Myocyte (in vitro differentiated cells): Measurements from ENCODE around the gene ABT1. TPM values are rescaled to one million over a fixed set of nuclear protein-coding genes. Genes with fewer than 3 reads are reported as not detected.

Source experiments
- DNase-seq: peaks from one replicate; pipeline ENCODE4 v3.0.0-alpha.2; 2012; ENCODE audit warnings: low read depth
- total RNA-seq: library from RNA; depleted of rRNA; stranded (reverse); fragments of >200 nt; gene quantifications from 2 replicates; pipeline ENCODE4 v1.2.3, GENCODE V29; 2014

The ABT1 gene
- total RNA-seq, 1 donor from 2014 or later = 9.5 TPM

DNA sequence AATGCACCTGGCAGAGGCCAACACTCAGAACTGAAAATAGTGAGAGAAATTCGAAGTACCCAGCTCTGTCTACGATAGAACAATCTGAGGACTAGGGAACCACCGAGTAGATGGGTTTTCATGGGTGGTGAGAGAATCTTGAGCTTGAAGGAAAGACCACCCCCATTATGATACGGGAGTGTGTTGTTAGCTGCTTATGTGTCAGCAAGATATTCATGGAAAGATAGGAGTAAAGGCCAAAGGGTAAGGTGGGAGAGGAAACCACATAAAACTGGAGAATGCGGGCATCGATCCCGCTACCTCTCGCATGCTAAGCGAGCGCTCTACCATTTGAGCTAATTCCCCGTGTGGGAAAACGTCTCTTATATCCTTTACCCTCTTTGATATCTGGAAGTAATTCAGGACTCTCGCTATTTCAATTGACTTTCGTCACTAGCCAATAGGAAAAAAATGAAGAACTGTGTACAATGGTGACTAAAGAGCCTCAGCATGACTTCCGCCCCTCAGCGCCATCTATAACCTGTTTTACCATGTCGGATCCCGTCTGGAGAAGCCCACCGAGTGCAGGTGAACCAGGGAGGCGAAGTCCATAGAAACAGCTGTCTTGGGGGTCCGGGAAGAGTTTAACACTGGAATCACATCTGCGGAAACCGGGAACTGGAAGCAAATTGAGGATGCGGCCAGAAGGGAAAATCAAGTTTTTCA, 25.0 kb upstream of the ABT1 start:
- peak; percentile 86 for DNase-seq

DNA sequence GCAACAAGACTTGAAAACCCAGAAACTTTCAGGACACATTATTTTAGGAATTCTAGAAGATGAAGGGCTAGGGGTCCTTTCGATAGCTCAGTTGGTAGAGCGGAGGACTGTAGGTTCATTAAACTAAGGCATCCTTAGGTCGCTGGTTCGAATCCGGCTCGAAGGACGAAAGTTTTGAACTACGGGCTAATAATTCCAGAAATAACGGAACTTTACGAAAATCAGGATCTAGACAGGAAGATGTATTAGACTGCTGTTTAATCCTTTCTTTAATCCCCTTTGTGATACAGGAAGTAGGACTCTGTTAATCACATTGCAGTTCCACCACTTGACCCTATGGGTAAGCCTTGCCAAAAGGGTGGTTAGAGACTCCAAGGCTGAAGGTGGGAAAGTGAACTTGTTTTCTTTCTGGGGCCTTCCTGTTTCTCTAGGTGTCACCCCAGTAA, 21.2 kb upstream of the ABT1 start:
- no peak for DNase-seq

DNA sequence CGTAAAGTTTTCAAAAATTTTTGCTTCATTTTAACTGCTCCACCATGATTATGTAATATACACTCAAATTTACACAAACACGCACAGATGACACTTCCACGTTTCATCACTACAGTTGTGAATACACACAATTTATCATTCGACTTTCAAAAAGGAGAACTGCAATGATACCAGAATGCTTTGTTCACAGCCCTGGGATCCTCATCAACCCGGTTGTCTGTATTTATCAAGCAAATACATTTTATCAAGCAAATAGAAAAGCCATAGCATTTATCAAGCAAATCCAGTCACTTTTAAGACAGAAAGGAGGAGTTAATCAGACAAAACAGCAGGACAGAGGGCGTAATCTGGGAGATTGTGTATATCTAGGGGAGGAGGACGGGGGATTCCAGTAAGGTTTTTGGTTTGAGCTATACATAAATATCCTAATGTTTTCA, 20.3 kb upstream of the ABT1 start:
- no peak for DNase-seq

DNA sequence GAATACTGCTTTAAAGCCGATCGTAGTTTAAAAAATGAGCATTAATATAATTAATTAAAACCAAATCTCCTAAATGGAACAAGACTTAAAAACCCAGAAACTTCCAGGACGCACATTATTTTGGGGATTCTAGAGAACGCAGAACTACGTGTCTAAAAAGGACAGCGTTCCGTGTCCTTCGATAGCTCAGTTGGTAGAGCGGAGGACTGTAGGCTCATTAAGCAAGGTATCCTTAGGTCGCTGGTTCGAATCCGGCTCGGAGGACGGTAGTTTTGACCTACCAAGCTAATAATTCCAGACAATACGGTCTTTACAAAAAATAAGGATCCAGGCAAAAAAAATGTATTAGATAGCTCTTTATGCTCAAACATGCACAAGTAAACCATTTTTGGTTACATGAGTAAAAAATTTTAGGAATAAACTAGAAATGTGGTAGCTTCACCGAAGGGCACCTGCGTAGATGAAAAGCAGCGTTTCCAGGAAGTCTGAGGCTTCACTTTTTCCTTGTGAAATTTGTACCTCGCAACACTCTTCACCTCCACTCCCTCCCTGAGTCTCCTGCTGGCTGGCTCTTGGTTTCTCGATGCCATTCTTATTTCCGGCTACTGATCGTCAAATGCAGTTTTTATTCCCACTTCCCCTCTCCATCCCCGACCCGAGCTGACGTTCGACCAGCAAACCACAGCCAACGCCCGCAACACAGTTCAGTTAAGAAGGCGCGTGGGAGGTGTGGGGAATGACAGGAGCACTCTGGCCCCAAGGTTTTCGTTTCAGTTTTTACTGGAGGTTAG, 19.6 kb upstream of the ABT1 start:
- DNase-seq = peak; percentile 77

DNA sequence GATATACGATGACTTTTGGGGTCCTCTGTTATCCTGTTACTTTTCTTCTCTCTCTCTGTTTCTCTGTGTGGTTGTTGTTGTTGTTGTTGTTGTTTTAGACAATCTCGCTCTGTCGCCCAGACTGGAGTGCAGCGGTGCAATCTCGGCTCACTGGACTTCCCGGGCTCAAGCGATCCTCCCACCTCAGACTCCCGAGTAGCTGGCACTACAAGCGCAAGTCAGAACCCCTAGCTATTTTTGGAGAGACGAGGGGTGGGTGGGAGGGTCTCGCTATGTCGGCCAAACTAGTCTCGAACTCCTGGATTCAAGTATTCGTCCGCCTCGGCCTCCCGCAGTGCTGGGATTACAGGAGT, 19.1 kb upstream of the ABT1 start:
- no peak for DNase-seq

DNA sequence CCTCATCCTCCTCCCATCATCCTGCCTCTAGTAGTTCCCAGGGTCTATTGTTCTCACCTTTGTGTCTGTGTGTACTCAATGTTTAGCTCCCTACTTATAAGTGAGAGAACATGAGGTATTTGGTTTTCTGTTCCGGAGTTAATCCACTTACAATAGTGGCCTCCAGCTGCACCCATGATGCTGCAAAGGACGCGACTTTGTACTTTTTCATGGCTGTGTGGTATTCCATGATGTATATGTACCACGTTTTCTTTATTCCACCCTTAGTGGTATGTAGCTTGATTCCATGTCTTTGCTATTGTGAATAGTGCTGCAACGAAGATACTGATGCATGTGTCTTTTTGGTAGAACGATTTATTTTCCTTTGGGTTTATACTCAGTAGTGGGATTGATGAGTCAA, 18.5 kb upstream of the ABT1 start:
- no peak for DNase-seq

DNA sequence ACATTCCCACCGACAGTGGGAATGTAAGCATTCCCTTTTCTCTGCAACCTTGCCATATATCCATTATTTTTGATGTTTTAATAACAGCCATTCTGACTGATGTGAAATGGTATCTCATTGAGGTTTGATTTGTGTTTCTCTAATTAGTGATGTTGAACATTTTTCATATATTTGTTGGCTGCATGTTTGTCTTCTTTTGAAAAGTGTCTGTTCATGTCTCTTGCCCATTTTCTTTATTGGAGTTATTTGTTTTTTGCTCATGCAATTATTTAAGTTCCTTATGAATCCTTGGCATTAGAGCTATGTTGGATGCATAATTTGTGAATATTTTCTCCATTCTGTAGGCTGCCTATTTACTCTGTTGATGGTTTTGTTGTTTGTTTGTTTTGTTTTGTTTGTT, 18.0 kb upstream of the ABT1 start:
- no peak for DNase-seq

DNA sequence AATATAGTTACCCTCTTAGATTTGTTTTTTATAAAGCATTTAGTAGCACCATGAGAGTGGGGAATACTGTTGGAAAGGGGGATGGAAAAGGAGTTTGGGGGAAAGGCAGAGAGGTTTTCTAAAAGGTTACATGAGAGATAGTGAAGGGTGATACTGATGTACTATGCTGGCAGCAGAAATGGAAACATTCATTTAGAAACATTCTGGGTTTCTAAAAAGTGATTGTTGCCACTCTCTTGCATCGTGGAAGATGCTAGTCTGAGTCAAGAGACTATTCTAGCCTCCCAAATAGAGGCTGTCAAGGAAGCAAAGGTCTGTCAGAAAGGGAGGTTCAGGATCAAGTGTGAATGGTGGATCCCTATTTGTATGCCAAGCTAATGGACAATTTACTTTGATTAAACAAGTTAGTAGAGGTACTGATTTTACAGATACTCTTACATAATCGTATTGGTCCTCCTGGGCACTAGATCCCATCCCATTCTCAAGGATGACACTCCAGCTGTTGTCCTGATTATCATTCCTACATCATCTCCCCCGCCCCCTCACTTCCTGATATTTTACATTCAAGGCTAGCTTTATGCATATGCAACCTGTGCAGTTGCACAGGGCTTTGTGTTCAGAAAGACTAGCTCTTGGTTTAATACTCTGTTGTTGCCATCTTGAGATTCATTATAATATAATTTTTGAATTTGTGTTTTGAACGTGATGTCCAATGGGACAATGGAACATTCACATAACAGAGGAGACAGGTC, 15.4 kb upstream of the ABT1 start:
- no peak for DNase-seq

DNA sequence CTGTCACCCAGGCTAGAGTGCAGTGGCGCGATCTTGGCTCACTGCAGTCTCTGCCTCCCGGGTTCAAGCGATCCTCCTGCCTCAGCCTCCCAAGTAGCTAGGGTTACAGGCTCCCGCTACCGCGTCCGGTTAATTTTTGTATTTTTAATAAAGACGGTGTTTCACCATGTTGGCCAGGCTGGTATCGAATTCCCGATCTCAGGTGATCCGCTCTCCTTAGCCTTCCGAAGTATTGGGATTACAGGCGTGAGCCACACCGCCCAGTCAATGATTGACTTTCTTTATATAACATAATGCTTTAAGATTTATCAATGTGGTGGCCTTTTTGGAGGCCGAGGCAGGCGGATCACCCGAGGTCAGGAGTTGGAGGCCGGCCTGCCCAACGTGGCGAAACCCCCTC, 7.8 kb upstream of the ABT1 start:
- DNase-seq = no peak

DNA sequence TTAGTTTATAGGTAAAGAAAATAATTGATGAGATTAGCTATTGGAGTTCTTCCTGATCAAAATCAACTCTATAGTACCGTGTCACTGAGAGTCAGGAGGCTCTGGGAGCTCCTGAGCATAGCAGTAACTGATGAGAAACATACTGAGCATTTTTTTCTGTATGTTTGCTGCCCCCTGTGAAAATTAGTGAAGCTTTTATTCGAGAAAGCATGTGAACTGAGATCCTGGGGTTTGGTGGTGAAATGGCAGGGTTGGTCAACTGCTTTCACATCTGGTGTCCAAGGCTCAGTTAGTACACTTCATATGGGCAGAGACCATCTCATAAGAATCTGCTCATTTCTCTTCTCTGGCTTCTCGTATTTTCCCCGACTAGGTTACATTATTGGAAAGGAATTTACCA, 4.1 kb upstream of the ABT1 start:
- no peak for DNase-seq

DNA sequence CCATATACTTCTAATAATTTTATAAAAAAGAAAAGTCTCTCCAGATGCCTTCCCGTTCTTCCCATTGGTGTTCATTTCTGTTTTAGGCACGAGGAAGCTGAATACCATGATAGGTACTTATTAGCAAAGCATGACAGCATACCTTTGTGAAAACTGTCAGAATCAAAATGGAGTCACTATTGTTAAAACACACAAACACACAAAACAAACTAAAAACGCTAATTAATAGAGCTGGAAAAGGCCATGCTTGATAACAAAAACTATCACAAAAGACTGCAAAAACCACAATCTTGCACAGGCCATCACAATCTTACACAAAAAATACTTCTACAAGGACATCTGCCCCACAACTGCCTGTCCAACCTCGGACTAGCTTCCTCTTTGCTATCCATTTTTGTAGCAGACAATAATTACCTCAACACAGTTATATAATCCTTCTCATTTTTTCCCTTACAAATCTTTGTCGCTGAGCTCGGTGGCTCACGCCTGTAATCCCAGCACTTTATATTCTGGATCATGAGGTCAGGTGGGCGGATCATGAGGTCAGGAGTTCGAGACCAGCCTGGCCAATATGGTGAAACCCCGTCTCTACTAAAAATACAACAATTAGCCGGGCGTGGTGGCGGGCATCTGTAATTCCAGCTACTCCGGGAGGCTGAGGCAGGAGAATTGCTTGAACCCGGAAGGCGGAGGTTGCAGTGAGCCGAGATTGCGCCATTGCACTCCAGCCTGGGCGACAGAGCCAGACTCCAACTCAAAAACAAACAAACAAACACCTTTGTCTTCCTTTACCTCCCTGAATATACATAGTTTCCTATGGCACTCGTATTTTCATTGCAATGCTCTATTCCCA, 3.2 kb upstream of the ABT1 start:
- no peak for DNase-seq

DNA sequence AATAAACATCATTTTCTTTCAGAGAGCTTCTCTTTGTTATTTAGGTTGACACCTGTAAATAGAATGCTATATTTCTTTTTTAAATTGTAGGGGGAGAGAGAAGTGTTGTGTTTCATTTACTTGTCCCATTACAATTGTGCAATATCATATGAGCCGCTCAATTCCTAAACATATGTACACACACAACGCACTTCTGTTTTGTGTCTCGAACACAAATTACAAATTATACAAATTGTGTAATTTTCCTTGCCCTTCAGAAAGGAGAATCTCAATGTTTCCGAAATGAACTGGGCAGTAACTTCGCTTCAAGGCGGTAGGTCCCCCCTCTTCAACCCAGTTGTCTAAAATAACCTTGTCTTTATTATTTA, 2.6 kb upstream of the ABT1 start:
- no peak for DNase-seq

DNA sequence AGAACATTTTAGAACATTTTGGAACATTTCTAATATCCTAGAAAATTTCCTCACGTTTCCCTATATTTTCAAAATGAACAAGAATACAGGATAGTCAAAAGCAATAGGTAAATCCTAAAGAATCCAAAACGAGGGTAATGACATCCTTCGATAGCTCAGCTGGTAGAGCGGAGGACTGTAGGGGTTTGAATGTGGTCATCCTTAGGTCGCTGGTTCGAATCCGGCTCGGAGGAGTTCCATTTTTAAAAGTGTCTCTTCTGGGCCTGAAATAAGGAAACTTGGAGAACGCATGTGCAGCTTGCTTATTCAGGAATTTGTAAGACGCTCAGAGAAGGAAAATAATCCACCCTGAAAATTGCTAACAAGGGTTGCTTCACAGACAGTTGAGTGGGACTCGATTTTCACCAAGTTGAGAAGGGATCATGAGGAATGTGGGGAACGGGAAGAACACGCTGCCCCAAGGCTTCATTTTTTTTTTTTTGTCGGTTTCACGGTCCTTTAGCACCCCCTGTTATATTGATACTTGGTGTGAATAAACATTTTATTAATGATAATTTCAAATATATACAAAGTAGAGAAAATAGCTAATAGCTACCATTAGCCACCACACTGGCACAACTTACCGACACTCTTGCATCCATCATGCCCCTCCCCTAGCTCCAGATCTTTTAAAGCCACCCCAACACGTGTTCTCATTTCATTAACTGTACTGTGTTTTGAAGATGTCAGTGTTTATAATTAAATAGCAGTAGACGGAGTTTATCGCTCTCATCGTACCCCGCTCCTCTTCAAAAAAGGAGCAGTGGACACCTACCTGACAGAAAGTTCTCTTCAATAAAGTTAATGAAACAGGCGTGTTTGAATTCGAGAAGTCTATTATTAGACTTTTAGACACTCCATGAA, 1.8 kb upstream of the ABT1 start:
- peak; percentile 9 for DNase-seq

DNA sequence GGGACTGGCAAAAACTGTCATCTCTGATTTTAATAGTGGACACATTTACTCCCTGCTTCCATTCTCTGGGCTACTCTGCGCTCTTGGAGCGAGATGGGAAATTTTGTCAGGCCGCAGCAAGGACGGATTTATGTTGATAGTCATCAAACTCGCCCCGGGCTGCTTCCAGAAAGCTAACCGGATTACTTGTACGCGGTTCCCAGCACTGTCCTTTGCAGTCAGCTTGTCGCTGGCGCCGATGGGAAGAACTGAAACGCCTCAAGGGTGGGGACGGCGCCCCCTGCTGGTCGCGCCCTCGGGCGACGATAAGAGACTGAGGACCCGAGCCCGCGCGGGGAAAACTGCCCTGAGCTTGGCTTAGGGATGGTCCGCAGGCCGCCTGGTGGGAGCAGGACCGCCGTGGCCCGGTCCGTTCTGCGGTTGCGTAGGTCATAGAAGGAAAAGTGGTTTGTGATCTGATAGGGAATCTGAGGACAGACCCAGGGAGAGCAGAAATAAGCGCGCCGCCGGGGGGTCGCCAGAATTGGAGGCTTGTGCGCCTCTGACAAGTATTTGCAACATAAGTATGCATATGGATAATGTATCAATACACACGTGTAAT, 984 bp upstream of the ABT1 start:
- DNase-seq = peak; percentile 92

DNA sequence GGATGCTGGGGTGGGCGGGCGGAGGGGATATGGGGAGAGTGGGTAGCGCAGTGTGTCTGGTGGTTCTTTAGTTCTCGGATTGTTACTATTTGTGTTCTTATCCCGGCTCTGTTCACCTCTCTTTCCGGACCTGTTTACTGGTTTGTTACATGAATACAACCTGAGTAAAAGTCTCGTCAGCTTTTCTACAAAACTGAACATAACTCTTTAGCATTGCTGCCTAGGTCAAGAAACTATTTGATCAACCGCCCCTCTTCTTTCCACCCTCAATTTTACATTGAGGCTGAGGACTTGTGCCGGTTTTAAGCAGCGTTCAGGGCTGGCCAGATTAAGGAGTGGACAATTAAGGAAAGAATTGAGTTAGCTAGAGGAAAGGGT, 625 bp downstream of the ABT1 start:
- no peak for DNase-seq

DNA sequence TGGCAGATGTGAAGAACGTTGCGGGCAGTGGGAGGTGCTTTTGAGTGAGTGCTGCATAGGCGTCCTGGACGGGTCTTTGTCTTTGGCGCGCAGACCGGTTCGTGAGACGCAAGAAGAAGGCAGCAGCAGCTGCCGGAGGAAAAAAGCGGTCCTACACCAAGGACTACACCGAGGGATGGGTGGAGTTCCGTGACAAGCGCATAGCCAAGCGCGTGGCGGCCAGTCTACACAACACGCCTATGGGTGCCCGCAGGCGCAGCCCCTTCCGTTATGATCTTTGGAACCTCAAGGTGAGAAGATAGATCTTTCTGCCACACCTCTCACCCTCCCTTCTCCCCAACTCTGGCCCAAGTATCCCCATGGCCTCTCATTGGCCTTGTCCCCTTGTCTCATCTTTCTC, 1.1 kb downstream of the ABT1 start:
- no peak for DNase-seq

DNA sequence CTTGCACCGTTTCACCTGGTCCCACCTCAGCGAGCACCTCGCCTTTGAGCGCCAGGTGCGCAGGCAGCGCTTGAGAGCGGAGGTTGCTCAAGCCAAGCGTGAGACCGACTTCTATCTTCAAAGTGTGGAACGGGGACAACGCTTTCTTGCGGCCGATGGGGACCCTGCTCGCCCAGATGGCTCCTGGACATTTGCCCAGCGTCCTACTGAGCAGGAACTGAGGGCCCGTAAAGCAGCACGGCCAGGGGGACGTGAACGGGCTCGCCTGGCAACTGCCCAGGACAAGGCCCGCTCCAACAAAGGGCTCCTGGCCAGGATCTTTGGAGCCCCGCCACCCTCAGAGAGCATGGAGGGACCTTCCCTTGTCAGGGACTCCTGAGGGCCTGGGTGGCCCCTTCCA, 1.5 kb downstream of the ABT1 start:
- no peak for DNase-seq

DNA sequence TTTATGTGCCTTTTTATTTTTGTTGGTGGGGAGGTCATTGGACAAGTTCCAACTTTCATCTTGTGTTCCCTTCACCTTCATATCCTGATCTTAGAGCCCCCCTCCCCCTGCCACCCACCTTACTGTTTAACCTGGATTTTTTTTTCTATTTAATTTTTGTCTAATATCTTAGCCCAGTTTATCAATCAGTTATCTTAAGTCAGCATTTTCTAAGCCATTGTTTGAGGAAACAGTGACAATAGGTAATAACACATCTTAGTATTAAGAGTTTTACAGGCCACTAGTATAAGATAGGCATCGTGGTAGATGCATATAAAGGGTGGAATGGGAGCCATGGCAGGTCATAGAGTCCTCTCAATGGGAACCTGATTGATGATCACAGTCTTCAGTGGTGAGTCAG, 2.4 kb downstream of the ABT1 start:
- no peak for DNase-seq

DNA sequence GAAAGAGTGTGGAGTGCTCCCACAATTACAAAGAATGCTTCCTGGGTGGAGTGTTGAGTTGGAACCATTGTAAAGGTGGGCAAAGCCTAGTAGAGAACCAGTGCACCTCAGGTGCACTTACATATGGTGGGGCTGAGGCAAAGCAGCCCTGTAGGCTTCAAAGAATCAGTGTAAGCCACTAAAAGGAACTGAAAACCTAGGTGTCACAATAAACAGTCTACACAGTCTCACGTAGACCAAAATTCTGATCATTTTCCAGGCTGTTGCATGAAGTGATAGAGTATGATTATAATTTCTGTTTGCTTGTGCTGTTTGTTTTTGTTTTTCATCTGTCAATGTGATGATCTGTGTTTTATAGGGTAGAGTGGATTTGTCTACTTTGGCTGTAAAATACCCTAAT, 2.8 kb downstream of the ABT1 start:
- DNase-seq = no peak

DNA sequence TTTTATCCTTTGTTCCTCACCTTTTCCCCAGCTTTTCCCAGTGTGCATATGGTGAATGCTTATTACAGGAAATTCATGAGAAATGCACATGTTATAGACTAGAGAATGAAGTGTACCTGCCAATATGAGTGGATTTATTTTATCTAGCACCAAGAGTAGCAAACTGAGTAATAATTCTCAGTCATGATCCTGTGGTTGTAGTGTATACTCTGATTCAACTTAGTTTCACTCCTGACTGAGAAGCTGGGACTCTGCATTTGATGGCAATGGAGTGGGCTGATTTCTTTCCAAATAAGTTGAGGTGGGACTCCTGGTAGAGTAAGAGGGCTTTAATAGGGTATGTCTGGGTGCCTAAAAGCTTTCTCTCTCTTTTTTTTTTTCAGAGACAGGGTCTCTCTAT, 4.0 kb downstream of the ABT1 start:
- no peak for DNase-seq
